PC-3 (cell line): ENCODE measurements around the gene IFT122. TPM values are rescaled to one million over a fixed set of nuclear protein-coding genes. Genes with fewer than 3 reads are reported as not detected.
"Not testable (repeated sequence)": the region's sequence is repeated elsewhere in the genome, so short reads cannot be mapped to it uniquely, and the experiment has no call there.

ENCODE experiments used
- ATAC-seq: fragments of 200-7000 bp; cut with Tn5 transposase; 2 replicates; pipeline ENCODE4 v1.9.1; 2020; ENCODE audit warnings: mild to moderate bottlenecking, moderate library complexity
- BruUV-seq: library from RNA; stranded (reverse); fragments of 400-500 nt; replicated peaks from 2 replicates; lab custom pipeline; 2021; lab: Mats Ljungman, UMichigan
- CTCF ChIA-PET: fragments of 300-600 bp; sonication (Branson Sonifier 250); formaldehyde crosslinking; loops from one replicate; lab custom pipeline; 2022; ENCODE audit warnings: antibody characterized with exemption; lab: Charles Lee
- POLR2A ChIA-PET: fragments of 300-600 bp; sonication (Branson Sonifier 250); formaldehyde crosslinking; loops from one replicate; lab custom pipeline; 2022; ENCODE audit warnings: antibody characterized with exemption; ENCODE audit not compliant: unreplicated experiment; lab: Charles Lee
- DNase-seq: peaks from one replicate; pipeline ENCODE4 v3.0.0-alpha.2; 2015
- H2AFZ ChIP-seq: fragments of 300-600 bp; sonication (generic); 2 replicates; pipeline ENCODE4 v1.6.0; 2016; ENCODE audit warnings: antibody characterized with exemption, low read length
- H3F3A ChIP-seq: fragments of 300-600 bp; sonication (generic); one replicate; pipeline ENCODE4 v1.6.0; 2017; ENCODE audit warnings: antibody characterized with exemption, low read length, control low read depth, mild to moderate bottlenecking; ENCODE audit not compliant: unreplicated experiment
- H3K27ac ChIP-seq: fragments of 300-600 bp; sonication (generic); 2 replicates; pipeline ENCODE4 v1.5.1; 2016; ENCODE audit warnings: mild to moderate bottlenecking, low read length
- H3K27me3 ChIP-seq: fragments of 300-600 bp; sonication (generic); 2 replicates; pipeline ENCODE4 v1.6.1; 2016; ENCODE audit warnings: low read length, mixed read lengths
- H3K36me3 ChIP-seq: fragments of 300-600 bp; sonication (generic); 2 replicates; pipeline ENCODE4 v1.6.1; 2016; ENCODE audit warnings: low read depth, mixed run types, low read length, mixed read lengths
- H3K4me1 ChIP-seq: fragments of 300-600 bp; sonication (generic); 2 replicates; pipeline ENCODE4 v1.5.1; 2016; ENCODE audit warnings: low read length; ENCODE audit not compliant: insufficient read depth
- H3K4me2 ChIP-seq: fragments of 300-600 bp; sonication (generic); 2 replicates; pipeline ENCODE4 v1.6.0; 2016; ENCODE audit warnings: low read length
- H3K4me3 ChIP-seq: fragments of 300-600 bp; sonication (generic); 2 replicates; pipeline ENCODE4 v1.5.1; 2016; ENCODE audit warnings: mild to moderate bottlenecking, low read length, mixed read lengths
- H3K79me2 ChIP-seq: fragments of 300-600 bp; sonication (generic); 2 replicates; pipeline ENCODE4 v1.6.1; 2017; ENCODE audit warnings: low read length, mixed read lengths
- H3K9ac ChIP-seq: fragments of 300-600 bp; sonication (generic); 2 replicates; pipeline ENCODE4 v1.6.0; 2016; ENCODE audit warnings: mild to moderate bottlenecking, low read length
- H3K9me2 ChIP-seq: fragments of 300-600 bp; sonication (generic); replicated peaks from 2 replicates; pipeline ENCODE4 v1.6.1; 2016; ENCODE audit warnings: mixed run types, low read length, mixed read lengths
- H3K9me3 ChIP-seq: fragments of 300-600 bp; sonication (generic); 2 replicates; pipeline ENCODE4 v1.6.1; 2016; ENCODE audit warnings: low read length, mixed read lengths
- H4K20me1 ChIP-seq: fragments of 300-600 bp; sonication (generic); 2 replicates; pipeline ENCODE4 v1.6.1; 2016; ENCODE audit warnings: low read length, mixed read lengths
- EZH2 ChIP-seq: fragments of 300-600 bp; sonication (generic); IDR thresholded peaks from one replicate; pipeline ENCODE4 v1.6.1; 2017; ENCODE audit warnings: antibody characterized with exemption, mild to moderate bottlenecking, low read length; ENCODE audit not compliant: unreplicated experiment
- EZH2phosphoT487 ChIP-seq: fragments of 300-600 bp; sonication (generic); IDR thresholded peaks from 2 replicates; pipeline ENCODE4 v1.6.1; 2018; ENCODE audit warnings: mild to moderate bottlenecking, antibody characterized with exemption, low read length, borderline replicate concordance
- intact Hi-C: fragments of 100-400 bp; cut with micrococcal nuclease; formaldehyde crosslinking; loops from 2 replicates; pipeline ENCODE4 v1.9.0; 2023
- total RNA-seq: library from RNA; depleted of rRNA; stranded (reverse); fragments of >200 nt; gene quantifications from 2 replicates; pipeline ENCODE4 v1.2.3, GENCODE V29; 2014
- TF ChIP-seq, protein P1 (sequence below): fragments of 300-600 bp; sonication (generic); conservative IDR thresholded peaks from 2 replicates; pipeline ENCODE4 v1.5.1; 2017; ENCODE audit warnings: antibody characterized with exemption, low read depth, mild to moderate bottlenecking, low read length

IFT122 gene
- total RNA-seq, 1 experiment from 2014 or later: 10.2 TPM

- TF ChIP-seq EZH2 (no peak), EZH2phosphoT487 (no peak)
- TF ChIP-seq, protein P1, sequence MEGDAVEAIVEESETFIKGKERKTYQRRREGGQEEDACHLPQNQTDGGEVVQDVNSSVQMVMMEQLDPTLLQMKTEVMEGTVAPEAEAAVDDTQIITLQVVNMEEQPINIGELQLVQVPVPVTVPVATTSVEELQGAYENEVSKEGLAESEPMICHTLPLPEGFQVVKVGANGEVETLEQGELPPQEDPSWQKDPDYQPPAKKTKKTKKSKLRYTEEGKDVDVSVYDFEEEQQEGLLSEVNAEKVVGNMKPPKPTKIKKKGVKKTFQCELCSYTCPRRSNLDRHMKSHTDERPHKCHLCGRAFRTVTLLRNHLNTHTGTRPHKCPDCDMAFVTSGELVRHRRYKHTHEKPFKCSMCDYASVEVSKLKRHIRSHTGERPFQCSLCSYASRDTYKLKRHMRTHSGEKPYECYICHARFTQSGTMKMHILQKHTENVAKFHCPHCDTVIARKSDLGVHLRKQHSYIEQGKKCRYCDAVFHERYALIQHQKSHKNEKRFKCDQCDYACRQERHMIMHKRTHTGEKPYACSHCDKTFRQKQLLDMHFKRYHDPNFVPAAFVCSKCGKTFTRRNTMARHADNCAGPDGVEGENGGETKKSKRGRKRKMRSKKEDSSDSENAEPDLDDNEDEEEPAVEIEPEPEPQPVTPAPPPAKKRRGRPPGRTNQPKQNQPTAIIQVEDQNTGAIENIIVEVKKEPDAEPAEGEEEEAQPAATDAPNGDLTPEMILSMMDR: no peak
- Histone ChIP-seq H2AFZ (no peak overlapping the region), H3K27ac (no peak overlapping the region), H3K27me3 (no peaks in the 10 kb centered on the region), H3K79me2 (no peaks in the 10 kb centered on the region), H3K4me3 (no peak overlapping the region), H3F3A (no peaks in the 10 kb centered on the region), H3K4me1 (peaks cover 20% of the 10 kb centered on the region), H4K20me1 (no peaks in the 10 kb centered on the region), H3K9ac (no peak overlapping the region), H3K36me3 (no peaks in the 10 kb centered on the region), H3K9me2 (no peaks in the 10 kb centered on the region), H3K9me3 (no peaks in the 10 kb centered on the region), H3K4me2 (no peak overlapping the region)
- BruUV-seq: no TSS peak
- ATAC-seq (no peak), DNase-seq (no peak)
- ChIA-PET POLR2A (no interaction called here), CTCF (no interaction called here)
- intact Hi-C loops: no loop called here
Measured at GRCh38 chr3:129492691-129493090, 52.7 kb downstream of the IFT122 start.

- Histone ChIP-seq H3K27me3 (no peaks in the 10 kb centered on the region), H3K36me3 (no peaks in the 10 kb centered on the region), H3K4me3 (no peak overlapping the region), H3K79me2 (no peaks in the 10 kb centered on the region), H3K9ac (no peak overlapping the region), H3K4me2 (no peak overlapping the region), H4K20me1 (no peaks in the 10 kb centered on the region), H3K27ac (no peak overlapping the region), H3K9me2 (no peaks in the 10 kb centered on the region), H3K4me1 (peaks cover 20% of the 10 kb centered on the region), H2AFZ (no peak overlapping the region), H3K9me3 (no peaks in the 10 kb centered on the region), H3F3A (no peaks in the 10 kb centered on the region)
- intact Hi-C loops: no loop called here
- ChIA-PET POLR2A (no interaction called here), CTCF (no interaction called here)
- no peak for DNase-seq
- no peak for ATAC-seq
- TF ChIP-seq EZH2: no peak
- TF ChIP-seq EZH2phosphoT487: no peak
- TF ChIP-seq, protein P1: no peak
- BruUV-seq: no TSS peak
Measured at GRCh38 chr3:129493206-129493605, 53.2 kb downstream of the IFT122 start.

DNA sequence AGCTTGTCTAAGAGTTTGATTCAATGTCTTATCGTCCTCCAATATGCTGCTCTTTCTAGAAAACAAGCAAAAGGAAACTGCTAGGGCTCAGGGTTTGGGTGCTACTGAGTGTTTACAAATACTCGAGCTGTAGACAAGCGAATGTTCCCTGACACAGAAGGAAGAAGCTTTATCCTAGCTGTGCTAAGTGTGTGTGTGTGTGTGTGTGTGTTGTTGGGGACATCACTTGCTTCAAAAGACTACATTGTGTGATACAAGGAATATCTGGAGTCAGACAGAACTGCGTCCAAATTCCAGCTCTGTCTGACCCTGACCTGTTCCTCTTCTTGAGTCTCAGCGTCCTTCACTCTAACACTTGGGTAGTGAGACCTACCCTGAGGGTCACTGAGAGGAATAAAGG, 54.5 kb downstream of the IFT122 start:
- Histone ChIP-seq H3K4me1 (peaks cover 26% of the 10 kb centered on the region), H3K27ac (peak overlapping the region; percentile 83), H3K4me2 (peak overlapping the region; percentile 28; the same call in 1 of the 2 replicates), H3K9ac (peak overlapping the region; percentile 32; the same call in 1 of the 2 replicates)
- H3K27me3 ChIP-seq, H3K4me3 ChIP-seq, POLR2A ChIA-PET, H3F3A ChIP-seq, H4K20me1 ChIP-seq, H3K36me3 ChIP-seq, H2AFZ ChIP-seq, CTCF ChIA-PET, H3K79me2 ChIP-seq, H3K9me3 ChIP-seq, DNase-seq, intact Hi-C loops, ATAC-seq, BruUV-seq, H3K9me2 ChIP-seq: not testable (repeated sequence)

GRCh38 chr3:129495006-129495639, 55.1 kb downstream of the IFT122 start:
- H3K4me3 ChIP-seq, intact Hi-C loops, BruUV-seq, H3K79me2 ChIP-seq, H4K20me1 ChIP-seq, H3F3A ChIP-seq, H2AFZ ChIP-seq, H3K9me3 ChIP-seq, CTCF ChIA-PET, H3K9me2 ChIP-seq, POLR2A ChIA-PET, H3K27me3 ChIP-seq, H3K36me3 ChIP-seq: not testable (repeated sequence)
- Histone ChIP-seq H3K4me1 (peaks cover 26% of the 10 kb centered on the region), H3K4me2 (peak overlapping the region; percentile 44; the same call in 1 of the 2 replicates), H3K27ac (peak overlapping the region; percentile 88), H3K9ac (peak overlapping the region; percentile 58)
- ATAC-seq (peak; percentile 65), DNase-seq (peak; percentile 66)

- CTCF ChIA-PET, intact Hi-C loops, ATAC-seq, H3K4me2 ChIP-seq, H2AFZ ChIP-seq, H3K9me3 ChIP-seq, H3K27me3 ChIP-seq, H3K9ac ChIP-seq, H3K9me2 ChIP-seq, POLR2A ChIA-PET, BruUV-seq, H3K36me3 ChIP-seq, H3K79me2 ChIP-seq, H3K4me3 ChIP-seq, H3F3A ChIP-seq, DNase-seq, H4K20me1 ChIP-seq, H3K27ac ChIP-seq: not testable (repeated sequence)
- H3K4me1 ChIP-seq: peaks cover 20% of the 10 kb centered on the region
Measured at GRCh38 chr3:129497876-129498275, 57.9 kb downstream of the IFT122 start.
